ENCODE data around the gene TXNRD2.

DNA sequence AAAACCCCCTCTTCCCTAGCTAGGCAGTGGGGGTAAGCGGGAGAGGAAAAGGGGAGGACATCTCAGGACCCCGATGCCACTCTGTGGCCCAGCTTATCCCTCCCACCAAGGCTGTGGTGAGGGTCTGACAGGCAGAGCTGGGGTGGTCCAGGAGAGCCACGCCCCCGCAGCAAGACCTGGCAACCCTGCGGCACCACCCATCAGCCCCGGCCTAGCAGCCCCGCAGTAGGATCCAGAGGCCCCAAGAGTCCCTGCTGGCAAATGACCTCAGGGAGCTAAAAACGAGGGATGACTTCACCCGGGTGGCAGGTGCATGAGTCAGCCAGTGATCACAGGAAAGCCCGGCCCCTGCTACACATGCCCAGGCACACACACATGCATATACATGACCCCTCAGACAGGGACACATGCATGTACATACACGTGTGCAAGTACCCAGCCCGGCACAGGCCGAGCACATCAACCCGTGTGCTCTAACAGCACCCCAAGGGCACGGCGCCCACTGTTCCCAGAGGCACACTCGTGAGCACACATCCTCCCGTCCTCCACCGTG, 42.7 kb upstream of the TXNRD2 start:
- TF ChIP-seq CTCF (IDR thresholded peaks at IDR 0.05) (no peak), POLR2A (IDR thresholded peaks at IDR 0.05) (no peak)

Measured in right lobe of liver (tissue), 4 donors.